Activated CD4-positive, alpha-beta T cell treated with anti-CD3 and anti-CD28 coated beads, Interleukin-2, Interleukin-6, amounts not matched to agents 100 ng/mL and 50 ng/mL, durations not matched to agents 16 hours and 8 hours (primary cell): Measurements from ENCODE around the gene LDB3.
A peak's percentile ranks its signal among the peaks of the same experiment; 100 is the strongest.

Experiments used
- DNase-seq: peaks from one replicate; pipeline ENCODE4 v3.0.0-alpha.2; 2020

LDB3 gene

GRCh38 chr10:86708068-86708782, 39.9 kb downstream of the LDB3 start:
- no peak for DNase-seq

GRCh38 chr10:86708783-86709380, 40.6 kb downstream of the LDB3 start:
- no peak for DNase-seq

GRCh38 chr10:86709396-86710185, 41.3 kb downstream of the LDB3 start:
- no peak for DNase-seq

GRCh38 chr10:86710987-86711512, 42.7 kb downstream of the LDB3 start:
- DNase-seq, result peak; percentile 91

GRCh38 chr10:86711513-86712316, 43.4 kb downstream of the LDB3 start:
- DNase-seq, result peak; percentile 55

- DNase-seq, result no peak
Measured at GRCh38 chr10:86712317-86712707, 44.0 kb downstream of the LDB3 start.

- no peak for DNase-seq
Measured at GRCh38 chr10:86715156-86715795, 47.0 kb downstream of the LDB3 start.

GRCh38 chr10:86715836-86716235, 47.5 kb downstream of the LDB3 start:
- no peak for DNase-seq

- DNase-seq, result no peak
Measured at GRCh38 chr10:86716466-86716865, 48.2 kb downstream of the LDB3 start.

- DNase-seq, result no peak
Measured at GRCh38 chr10:86718556-86718955, 50.2 kb downstream of the LDB3 start.

- no peak for DNase-seq
Measured at GRCh38 chr10:86721232-86721631, 52.9 kb downstream of the LDB3 start.

GRCh38 chr10:86723009-86723408, 54.7 kb downstream of the LDB3 start:
- DNase-seq, result peak; percentile 12

GRCh38 chr10:86724445-86724844, 56.1 kb downstream of the LDB3 start:
- no peak for DNase-seq

GRCh38 chr10:86725980-86726676, 57.8 kb downstream of the LDB3 start:
- DNase-seq, result no peak

GRCh38 chr10:86726677-86726999, 58.3 kb downstream of the LDB3 start:
- DNase-seq, result no peak

- no peak for DNase-seq
Measured at GRCh38 chr10:86727470-86727869, 59.2 kb downstream of the LDB3 start.

- no peak for DNase-seq
Measured at GRCh38 chr10:86728056-86728455, 59.7 kb downstream of the LDB3 start.

- no peak for DNase-seq
Measured at GRCh38 chr10:86729677-86730076, 61.4 kb downstream of the LDB3 start.

- DNase-seq, result no peak
Measured at GRCh38 chr10:86730227-86730626, 61.9 kb downstream of the LDB3 start.

- DNase-seq, result no peak
Measured at GRCh38 chr10:86732771-86733170, 64.5 kb downstream of the LDB3 start.

GRCh38 chr10:86733260-86733671, 65.0 kb downstream of the LDB3 start:
- no peak for DNase-seq
